Astrocyte of the hippocampus (primary cell): ENCODE results near the gene SYNDIG1.

Experiments
- DNase-seq: peaks from one replicate; pipeline ENCODE4 v3.0.0; 2011; ENCODE audit warnings: low read depth, low spot score

Gene SYNDIG1

GRCh38 chr20:24470746-24471582 lies 1.5 kb downstream of the SYNDIG1 start:
- peak; percentile 47 for DNase-seq

- no peak for DNase-seq
These were observed 3.0 kb downstream of the SYNDIG1 start for GRCh38 chr20:24472426-24472825.

- DNase-seq = no peak
These were observed 4.2 kb downstream of the SYNDIG1 start for GRCh38 chr20:24473435-24474223.

- DNase-seq = no peak
These were observed 8.6 kb downstream of the SYNDIG1 start for GRCh38 chr20:24477831-24478547.

GRCh38 chr20:24478584-24478983 lies 9.2 kb downstream of the SYNDIG1 start:
- DNase-seq = no peak

- DNase-seq = no peak
These were observed 9.7 kb downstream of the SYNDIG1 start for GRCh38 chr20:24479106-24479505.

- no peak for DNase-seq
These were observed 10.2 kb downstream of the SYNDIG1 start for GRCh38 chr20:24479595-24479994.

- DNase-seq = no peak
These were observed 11.1 kb downstream of the SYNDIG1 start for GRCh38 chr20:24480509-24480908.

GRCh38 chr20:24481173-24481572 lies 11.7 kb downstream of the SYNDIG1 start:
- DNase-seq = no peak

- no peak for DNase-seq
These were observed 14.1 kb downstream of the SYNDIG1 start for GRCh38 chr20:24483435-24484080.

GRCh38 chr20:24484081-24484450 lies 14.6 kb downstream of the SYNDIG1 start:
- no peak for DNase-seq

GRCh38 chr20:24485981-24486380 lies 16.6 kb downstream of the SYNDIG1 start:
- DNase-seq = no peak

- no peak for DNase-seq
These were observed 17.8 kb downstream of the SYNDIG1 start for GRCh38 chr20:24487240-24487639.

- no peak for DNase-seq
These were observed 18.2 kb downstream of the SYNDIG1 start for GRCh38 chr20:24487648-24488047.

- DNase-seq = no peak
These were observed 18.8 kb downstream of the SYNDIG1 start for GRCh38 chr20:24488064-24488799.

GRCh38 chr20:24488800-24489175 lies 19.4 kb downstream of the SYNDIG1 start:
- no peak for DNase-seq

- no peak for DNase-seq
These were observed 19.8 kb downstream of the SYNDIG1 start for GRCh38 chr20:24489193-24489592.

- DNase-seq = no peak
These were observed 20.3 kb downstream of the SYNDIG1 start for GRCh38 chr20:24489631-24490260.

- no peak for DNase-seq
These were observed 21.2 kb downstream of the SYNDIG1 start for GRCh38 chr20:24490598-24490997.

- DNase-seq = peak; percentile 48
These were observed 21.8 kb downstream of the SYNDIG1 start for GRCh38 chr20:24491041-24491756.
